Activated CD4-positive, alpha-beta memory T cell treated with anti-CD3 and anti-CD28 coated beads for 36 hours (primary cell): ENCODE measurements around the gene GUF1. TPM values are rescaled to one million over a fixed set of nuclear protein-coding genes. Genes with fewer than 3 reads are reported as not detected.

Source experiments
- CTCF ChIA-PET: fragments of 350-600 bp; sonication (Branson Sonifier 250); formaldehyde crosslinking; loops from one replicate; lab custom pipeline; 2021; ENCODE audit warnings: antibody characterized with exemption, inconsistent platforms; lab: Charles Lee
- POLR2A ChIA-PET: fragments of 350-600 bp; sonication (Branson Sonifier 250); formaldehyde crosslinking; loops from one replicate; lab custom pipeline; 2021; ENCODE audit warnings: antibody characterized with exemption; lab: Charles Lee
- DNase-seq: peaks from one replicate; pipeline ENCODE4 v3.0.0-alpha.2; 2020
- H3K27ac Mint-ChIP-seq: one replicate; pipeline ENCODE4 v1.8.0; 2021; ENCODE audit warnings: mixed read lengths
- H3K27me3 Mint-ChIP-seq: one replicate; pipeline ENCODE4 v1.8.0; 2021; ENCODE audit warnings: mixed read lengths
- H3K36me3 Mint-ChIP-seq: one replicate; pipeline ENCODE4 v1.8.0; 2021; ENCODE audit warnings: mixed read lengths
- H3K4me1 Mint-ChIP-seq: one replicate; pipeline ENCODE4 v1.8.0; 2021; ENCODE audit warnings: low read depth, mixed read lengths
- H3K4me3 Mint-ChIP-seq: one replicate; pipeline ENCODE4 v1.8.0; 2021; ENCODE audit warnings: mild to moderate bottlenecking, mixed read lengths
- H3K9me3 Mint-ChIP-seq: one replicate; pipeline ENCODE4 v1.8.0; 2021; ENCODE audit warnings: mixed read lengths
- intact Hi-C: fragments of 100-400 bp; cut with micrococcal nuclease; formaldehyde crosslinking; loops from one replicate; pipeline ENCODE4 v1.15.1; 2023
- total RNA-seq, 2 experiments: library from RNA; stranded (reverse); gene quantifications; one replicate each; pipeline ENCODE4 v1.2.3, GENCODE V29; 2021

The GUF1 gene
- 10 to 100 TPM; 25.8 to 28.0 TPM for total RNA-seq

DNA sequence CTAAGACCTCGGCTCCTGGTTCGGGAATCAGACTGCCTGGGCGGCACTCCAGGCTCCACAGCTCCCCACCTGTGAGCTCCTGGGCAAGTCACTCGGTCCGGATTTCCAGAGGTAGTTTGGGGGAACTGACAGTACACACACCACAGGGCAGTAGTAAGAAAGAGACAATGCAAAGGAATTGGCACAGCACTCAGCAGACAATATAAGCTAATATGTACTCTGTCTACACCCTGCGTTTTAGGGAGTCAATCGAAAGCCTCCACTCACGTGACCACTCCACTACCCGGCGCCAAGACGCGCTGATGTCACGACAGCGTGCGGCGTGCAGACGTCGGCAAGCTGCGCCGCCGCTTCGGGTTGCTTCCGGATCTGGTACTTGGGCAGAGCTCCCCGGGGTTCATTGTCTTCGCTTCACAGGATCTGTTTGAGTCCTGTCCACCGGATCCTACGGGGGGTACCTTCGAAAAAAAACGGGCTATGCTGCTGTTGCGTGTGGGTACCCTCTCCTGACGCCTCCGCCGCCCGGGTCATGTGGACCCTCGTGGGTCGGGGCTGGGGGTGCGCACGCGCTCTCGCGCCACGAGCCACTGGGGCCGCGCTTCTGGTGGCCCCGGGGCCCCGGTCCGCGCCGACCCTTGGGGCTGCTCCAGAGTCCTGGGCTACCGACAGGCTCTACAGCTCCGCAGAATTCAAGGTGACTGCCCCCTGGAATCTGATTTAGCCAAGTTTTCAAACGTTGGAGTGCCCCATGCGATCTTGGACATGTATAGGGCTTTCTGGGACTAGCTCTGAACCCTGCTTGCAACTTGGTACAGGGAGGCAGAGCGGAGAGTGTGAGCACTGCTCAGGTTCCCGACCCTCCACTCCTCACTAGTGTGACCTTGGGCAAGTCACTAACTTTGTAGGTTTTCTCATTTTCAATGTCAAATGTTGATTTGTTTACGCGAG is at the start of gene GUF1:
Gene GUF1, plus strand, starts transcription at position 327 of the 948 bp plus-strand sequence. Its CDS starts 203 bp downstream, at position 530.
- POLR2A ChIA-PET: interaction anchor here (0.8 to 3.1 kb wide), 2 partner anchors 23 to 48 kb away, joined by 4 to 30 read pairs; partner anchors contain the start of gene GNPDA2
- Mint-ChIP-seq H3K4me3 (peak within 1 kb of the TSS; percentile 96), H3K27ac (peak within 1 kb of the TSS; percentile 94), H3K27me3 (no peaks in the 10 kb centered on the region), H3K4me1 (peaks cover 28% of the 10 kb centered on the region), H3K9me3 (no peaks in the 10 kb centered on the region), H3K36me3 (peaks cover 10% of the 10 kb centered on the region)
- peak; percentile 92 for DNase-seq
- CTCF ChIA-PET: interaction anchor here (0.6 to 1.0 kb wide), 2 partner anchors 9 to 1066 kb away, joined by 3 read pairs; no protein-coding TSS in a partner anchor
- intact Hi-C loops: loop anchor here (1.0 to 2.0 kb wide), 3 partner anchors 16 to 50 kb away; partner anchors contain the start of gene GNPDA2

- POLR2A ChIA-PET: no interaction called here
- CTCF ChIA-PET: interaction anchor here (0.7 to 1.6 kb wide), 5 partner anchors 9 to 1600 kb away, joined by 3 to 6 read pairs (median 5); partner anchors contain the start of gene KCTD8
- Mint-ChIP-seq H3K9me3 (no peaks in the 10 kb centered on the region), H3K27me3 (no peaks in the 10 kb centered on the region), H3K4me1 (peaks cover 1% of the 10 kb centered on the region), H3K36me3 (no peaks in the 10 kb centered on the region), H3K4me3 (no peak overlapping the region), H3K27ac (no peak overlapping the region)
- peak; percentile 42 for DNase-seq
- intact Hi-C loops: loop anchor here (2.0 to 5.0 kb wide), 2 partner anchors 49 to 852 kb away; partner anchors contain the start of gene GUF1
These were observed 48.8 kb upstream of the GUF1 start for GRCh38 chr4:44629280-44629866.

DNA sequence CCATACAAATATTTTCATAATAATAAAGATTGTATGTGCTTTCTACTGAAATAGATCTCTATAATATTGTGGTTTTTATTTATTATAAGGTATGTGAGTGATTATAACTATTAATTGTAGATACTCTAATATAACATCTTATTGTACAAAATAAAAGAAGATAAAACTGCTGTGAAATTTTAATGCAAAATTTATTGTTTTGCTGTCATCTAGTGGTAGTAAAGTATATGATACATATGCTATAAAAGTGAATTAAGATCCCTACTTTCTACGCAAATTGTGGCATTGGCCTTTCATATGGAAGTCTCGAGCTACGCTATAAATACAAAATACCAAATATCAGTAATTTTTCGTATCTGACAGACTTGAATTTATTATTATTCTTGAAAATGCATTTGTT is 46.1 kb upstream of the GUF1 start:
- no peak for DNase-seq
- H3K36me3 Mint-ChIP-seq: no peaks in the 10 kb centered on the region
- no peaks in the 10 kb centered on the region for H3K9me3 Mint-ChIP-seq
- H3K4me1 Mint-ChIP-seq: peaks cover 1% of the 10 kb centered on the region
- H3K27ac Mint-ChIP-seq: no peak overlapping the region
- peaks cover 3% of the 10 kb centered on the region for H3K27me3 Mint-ChIP-seq
- POLR2A ChIA-PET: no interaction called here
- intact Hi-C loops: no loop called here
- H3K4me3 Mint-ChIP-seq: no peak overlapping the region
- CTCF ChIA-PET: no interaction called here

GRCh38 chr4:44632733-44633132 is 45.5 kb upstream of the GUF1 start:
- DNase-seq: no peak
- Mint-ChIP-seq H3K9me3 (no peaks in the 10 kb centered on the region), H3K4me1 (peaks cover 1% of the 10 kb centered on the region), H3K4me3 (no peak overlapping the region), H3K27ac (no peak overlapping the region), H3K36me3 (no peaks in the 10 kb centered on the region), H3K27me3 (peaks cover 3% of the 10 kb centered on the region)
- intact Hi-C loops: no loop called here
- ChIA-PET CTCF (interaction anchor here (1.2 kb wide), 2 partner anchors 49 to 184 kb away, joined by 3 to 4 read pairs; partner anchors contain the start of gene KCTD8), POLR2A (no interaction called here)

DNA sequence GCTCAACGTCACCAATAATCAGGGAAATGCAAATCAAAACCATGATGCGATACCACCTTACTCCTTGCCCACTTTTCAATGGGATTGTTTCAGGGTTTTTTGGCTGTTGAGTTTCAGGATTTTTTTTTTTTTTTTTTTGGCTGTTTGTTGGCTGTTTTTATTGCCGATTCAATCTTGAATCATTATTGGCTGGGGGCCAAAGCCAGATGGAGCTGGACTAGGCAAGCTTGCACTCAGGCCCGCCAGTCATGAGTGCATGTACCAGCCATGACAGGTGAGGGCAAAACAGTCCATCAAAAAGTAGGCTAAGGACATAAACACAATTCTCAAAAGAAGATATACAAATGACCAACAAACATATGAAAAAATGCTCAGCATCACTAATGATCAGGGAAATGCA is 40.1 kb upstream of the GUF1 start:
- Mint-ChIP-seq H3K27ac (no peak overlapping the region), H3K27me3 (peaks cover 8% of the 10 kb centered on the region), H3K9me3 (peaks cover 4% of the 10 kb centered on the region), H3K4me3 (no peak overlapping the region), H3K4me1 (no peaks in the 10 kb centered on the region), H3K36me3 (no peaks in the 10 kb centered on the region)
- DNase-seq: no peak
- CTCF ChIA-PET: no interaction called here
- POLR2A ChIA-PET: no interaction called here
- intact Hi-C loops: no loop called here

DNA sequence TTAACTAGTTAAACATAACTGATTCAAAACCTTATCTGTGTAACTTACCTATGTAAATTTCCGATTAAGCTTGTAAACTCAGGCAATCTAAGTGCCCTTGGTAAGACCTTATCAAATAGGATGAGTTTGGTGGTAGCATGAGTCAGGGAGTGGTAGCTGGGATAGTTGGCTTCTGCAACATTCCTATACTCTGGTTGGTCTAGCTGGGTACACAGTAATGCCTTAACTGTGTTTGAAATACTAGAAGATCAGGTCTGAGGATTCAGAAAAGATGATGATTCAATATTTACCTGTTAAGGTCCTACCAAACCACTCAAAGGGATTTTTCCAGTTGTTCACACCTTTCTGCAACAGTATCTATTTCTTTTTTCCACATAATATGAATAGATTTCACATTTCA is 32.1 kb upstream of the GUF1 start:
- Mint-ChIP-seq H3K9me3 (peaks cover 15% of the 10 kb centered on the region), H3K36me3 (peaks cover 1% of the 10 kb centered on the region), H3K27ac (no peak overlapping the region), H3K4me1 (no peaks in the 10 kb centered on the region), H3K27me3 (peaks cover 2% of the 10 kb centered on the region), H3K4me3 (no peak overlapping the region)
- DNase-seq: no peak
- intact Hi-C loops: no loop called here
- ChIA-PET CTCF (no interaction called here), POLR2A (no interaction called here)

DNA sequence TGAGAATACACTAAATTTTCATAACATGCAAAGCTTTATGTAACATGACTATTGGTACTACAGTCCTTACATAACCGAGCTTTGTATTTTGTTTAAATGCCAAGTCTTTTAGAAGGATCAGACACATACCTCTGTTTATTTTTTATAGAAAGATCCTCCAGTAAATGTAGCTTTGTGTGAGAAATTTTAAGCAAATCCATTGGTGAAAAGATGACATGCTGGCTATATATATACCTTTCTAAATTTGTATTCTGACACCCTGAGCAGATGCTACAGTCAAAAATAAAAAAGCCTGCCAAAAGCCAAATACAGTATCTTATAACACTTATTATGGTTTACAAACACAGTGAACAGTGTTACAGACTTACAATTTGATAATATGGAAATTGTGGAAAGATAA is 26.8 kb upstream of the GUF1 start, which contains the start of gene YIPF7:
Gene YIPF7, minus strand, starts transcription at position 201 of the 400 bp plus-strand sequence. CDS start 1,525 bp downstream, outside the sequence.
- H3K36me3 Mint-ChIP-seq: no peaks in the 10 kb centered on the region
- POLR2A ChIA-PET: no interaction called here

GRCh38 chr4:44652002-44652401 is 26.2 kb upstream of the GUF1 start:
- intact Hi-C loops: no loop called here
- POLR2A ChIA-PET: no interaction called here
- no peak for DNase-seq
- H3K27ac Mint-ChIP-seq: no peak overlapping the region
- no peaks in the 10 kb centered on the region for H3K4me1 Mint-ChIP-seq
- no peak overlapping the region for H3K4me3 Mint-ChIP-seq
- H3K9me3 Mint-ChIP-seq: no peaks in the 10 kb centered on the region
- H3K36me3 Mint-ChIP-seq: no peaks in the 10 kb centered on the region
- CTCF ChIA-PET: no interaction called here
- peaks cover 2% of the 10 kb centered on the region for H3K27me3 Mint-ChIP-seq

More for the DNA sequence above, 26.8 kb upstream of the GUF1 start, which contains the start of gene YIPF7:
- Mint-ChIP-seq H3K27me3 (peaks cover 2% of the 10 kb centered on the region), H3K27ac (no peak within 1 kb of the TSS), H3K9me3 (no peaks in the 10 kb centered on the region), H3K4me1 (no peaks in the 10 kb centered on the region), H3K4me3 (no peak within 1 kb of the TSS)
- intact Hi-C loops: no loop called here
- CTCF ChIA-PET: no interaction called here
- DNase-seq: no peak

- Mint-ChIP-seq H3K9me3 (no peaks in the 10 kb centered on the region), H3K4me1 (no peaks in the 10 kb centered on the region), H3K36me3 (no peaks in the 10 kb centered on the region), H3K27me3 (peaks cover 9% of the 10 kb centered on the region), H3K4me3 (no peak overlapping the region), H3K27ac (no peak overlapping the region)
- DNase-seq: no peak
- POLR2A ChIA-PET: no interaction called here
- intact Hi-C loops: no loop called here
- CTCF ChIA-PET: no interaction called here
These were observed 17.8 kb upstream of the GUF1 start for GRCh38 chr4:44660396-44660795.

GRCh38 chr4:44661940-44662622 is 16.1 kb upstream of the GUF1 start:
- Mint-ChIP-seq H3K27me3 (peaks cover 7% of the 10 kb centered on the region), H3K4me3 (no peak overlapping the region), H3K4me1 (no peaks in the 10 kb centered on the region), H3K9me3 (no peaks in the 10 kb centered on the region), H3K36me3 (no peaks in the 10 kb centered on the region), H3K27ac (no peak overlapping the region)
- ChIA-PET POLR2A (no interaction called here), CTCF (no interaction called here)
- no peak for DNase-seq
- intact Hi-C loops: no loop called here

DNA sequence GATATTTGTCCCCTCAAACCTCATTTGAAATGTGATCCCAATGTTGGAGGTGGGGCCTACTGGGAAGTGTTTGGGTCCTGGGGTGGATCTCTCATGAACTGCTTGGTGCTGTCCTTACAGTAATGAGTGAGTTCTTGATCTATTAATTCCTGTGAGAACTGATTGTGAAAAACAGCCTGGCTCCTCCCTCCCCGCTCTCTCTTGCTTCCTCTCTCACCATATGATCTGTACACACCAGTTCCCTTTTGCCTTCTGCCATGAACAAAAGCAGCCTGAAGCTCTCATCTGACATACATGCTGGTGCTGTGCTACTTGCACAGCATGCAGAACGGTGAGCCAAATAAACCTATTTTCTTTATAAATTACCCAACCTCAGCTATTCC is 15.6 kb upstream of the GUF1 start:
- no peaks in the 10 kb centered on the region for H3K9me3 Mint-ChIP-seq
- no peaks in the 10 kb centered on the region for H3K4me1 Mint-ChIP-seq
- POLR2A ChIA-PET: no interaction called here
- intact Hi-C loops: no loop called here
- peaks cover 8% of the 10 kb centered on the region for H3K27me3 Mint-ChIP-seq
- no peak overlapping the region for H3K4me3 Mint-ChIP-seq
- no peak for DNase-seq
- CTCF ChIA-PET: no interaction called here
- no peaks in the 10 kb centered on the region for H3K36me3 Mint-ChIP-seq
- H3K27ac Mint-ChIP-seq: no peak overlapping the region
